HG03039 (cell line): ENCODE measurements around the gene NECAP2.
A peak's percentile ranks its signal among the peaks of the same experiment; 100 is the strongest.
"Not testable (repeated sequence)": the region's sequence is repeated elsewhere in the genome, so short reads cannot be mapped to it uniquely, and the experiment has no call there.

ENCODE experiments used
- ATAC-seq: cut with Tn5 transposase; IDR thresholded peaks from one replicate; pipeline ENCODE4 v1.9.1; 2021; ENCODE audit warnings: mild to moderate bottlenecking, moderate library complexity; ENCODE audit not compliant: unreplicated experiment

The NECAP2 gene

DNA sequence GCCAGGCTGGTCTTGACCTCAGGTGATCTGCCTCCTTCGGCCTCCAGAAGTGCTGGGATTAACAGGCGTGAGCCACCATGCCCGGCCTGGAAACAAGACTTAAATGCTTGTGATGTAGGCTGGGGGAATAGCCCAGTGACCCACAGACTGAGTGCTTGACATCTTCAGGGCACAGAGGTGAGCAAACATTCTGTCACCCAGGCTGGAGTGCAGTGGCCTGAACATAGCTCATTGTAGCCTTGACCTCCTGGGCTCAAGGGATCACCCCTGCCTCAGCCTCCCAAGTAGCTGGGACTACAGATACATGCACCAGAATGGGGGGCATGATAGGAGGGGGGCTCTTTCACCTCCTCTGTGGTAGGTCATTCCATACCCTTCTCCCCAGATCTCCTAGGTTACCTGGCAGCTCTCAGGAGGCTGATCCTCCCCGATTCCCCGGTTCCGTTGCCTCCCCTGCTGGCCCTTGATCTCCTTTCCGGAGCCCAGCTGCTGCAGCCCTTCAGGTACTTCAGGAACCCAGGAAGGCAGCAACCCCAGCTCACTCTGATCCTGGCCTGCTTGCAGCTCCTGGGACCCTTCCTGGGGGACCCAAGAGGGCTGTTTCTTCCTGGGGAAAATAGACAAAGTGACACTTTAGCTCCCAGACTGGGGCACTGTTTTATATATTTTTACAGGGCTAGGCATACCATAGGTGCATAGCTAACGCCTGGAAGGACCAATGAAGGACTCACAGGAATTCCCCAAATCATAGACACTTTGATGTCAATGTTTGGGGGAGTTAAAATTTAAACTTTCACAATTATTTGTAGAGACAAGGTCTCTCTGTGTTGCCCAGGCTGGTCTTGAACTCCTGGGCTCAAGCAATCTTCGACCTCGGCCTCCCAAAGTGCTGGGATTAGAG, 15.1 kb upstream of the NECAP2 start:
- no peak for ATAC-seq

DNA sequence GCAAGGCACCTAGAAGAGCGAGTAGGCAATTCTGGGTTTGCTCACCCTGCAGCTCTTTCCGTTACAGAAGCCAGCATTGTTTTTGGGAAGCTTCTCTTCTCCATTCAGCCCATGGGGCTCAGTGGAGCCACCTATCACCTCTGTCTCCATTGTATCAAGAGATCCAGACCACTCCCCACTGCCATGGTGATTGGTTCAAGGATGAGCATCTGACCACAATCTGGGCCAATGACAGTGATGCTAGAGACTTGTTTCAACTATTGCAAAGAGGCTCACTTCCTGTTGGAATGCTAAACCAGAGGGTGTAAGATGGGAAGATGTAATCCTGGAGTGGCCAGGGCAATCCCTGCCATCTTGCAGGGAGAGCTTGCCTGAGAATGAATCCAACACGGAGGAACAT, 9.9 kb upstream of the NECAP2 start:
- no peak for ATAC-seq

DNA sequence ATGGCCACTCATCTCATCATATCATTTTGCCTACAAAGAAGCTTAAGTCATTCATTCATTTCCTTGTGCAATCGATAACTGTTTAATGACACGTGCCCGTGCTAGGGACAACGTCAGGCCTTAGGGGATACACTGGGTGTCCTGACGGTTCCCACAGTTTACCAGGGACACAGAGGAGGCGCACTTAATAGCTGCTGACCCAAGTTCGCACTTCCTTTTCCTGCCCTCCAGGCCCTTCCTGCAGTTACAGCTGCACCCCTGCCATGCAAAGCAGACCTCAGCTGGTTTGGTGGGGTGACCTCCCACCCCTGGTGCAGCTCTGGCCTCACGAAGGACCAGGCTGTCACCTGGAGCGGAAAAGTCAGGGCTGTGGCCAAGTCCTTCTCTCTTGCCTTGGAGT, 7.5 kb upstream of the NECAP2 start:
- ATAC-seq = no peak

DNA sequence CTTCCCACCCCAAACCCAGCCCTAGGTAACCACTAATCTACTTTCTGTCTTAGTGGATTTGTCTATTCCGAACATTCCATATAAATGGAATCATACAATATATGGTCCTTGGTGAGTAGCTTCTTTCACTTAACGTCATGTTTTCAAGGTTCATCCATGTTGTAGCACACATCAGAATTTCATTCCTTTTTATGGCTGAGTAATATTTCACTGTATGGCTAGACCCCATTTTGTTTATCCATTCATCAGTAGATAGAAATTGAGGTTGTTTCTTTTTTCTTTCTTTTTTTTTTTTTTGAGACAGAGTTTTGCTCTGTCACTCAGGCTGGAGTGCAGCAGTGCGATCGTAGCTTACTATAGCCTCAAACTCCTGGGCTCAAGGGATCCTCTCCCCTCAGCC, 6.5 kb upstream of the NECAP2 start:
- no peak for ATAC-seq

DNA sequence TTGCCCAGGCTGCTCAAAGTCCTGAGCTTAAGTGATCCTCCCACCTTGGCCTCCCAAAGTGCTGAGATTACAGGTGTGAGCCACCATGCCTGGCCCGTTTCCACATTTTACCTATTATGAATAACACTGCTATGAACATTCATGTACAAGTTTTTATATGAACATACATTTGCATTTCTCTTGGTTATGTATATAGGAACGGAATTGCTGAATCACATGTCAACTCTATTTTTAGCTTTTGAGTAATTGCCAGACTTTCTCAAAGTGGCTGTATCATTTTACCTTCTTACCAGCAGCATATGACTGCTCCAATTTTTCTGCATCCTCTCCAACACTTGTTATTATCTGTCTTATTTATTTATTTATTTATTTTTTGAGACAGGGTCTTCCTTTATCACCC, 6.0 kb upstream of the NECAP2 start:
- ATAC-seq = no peak

DNA sequence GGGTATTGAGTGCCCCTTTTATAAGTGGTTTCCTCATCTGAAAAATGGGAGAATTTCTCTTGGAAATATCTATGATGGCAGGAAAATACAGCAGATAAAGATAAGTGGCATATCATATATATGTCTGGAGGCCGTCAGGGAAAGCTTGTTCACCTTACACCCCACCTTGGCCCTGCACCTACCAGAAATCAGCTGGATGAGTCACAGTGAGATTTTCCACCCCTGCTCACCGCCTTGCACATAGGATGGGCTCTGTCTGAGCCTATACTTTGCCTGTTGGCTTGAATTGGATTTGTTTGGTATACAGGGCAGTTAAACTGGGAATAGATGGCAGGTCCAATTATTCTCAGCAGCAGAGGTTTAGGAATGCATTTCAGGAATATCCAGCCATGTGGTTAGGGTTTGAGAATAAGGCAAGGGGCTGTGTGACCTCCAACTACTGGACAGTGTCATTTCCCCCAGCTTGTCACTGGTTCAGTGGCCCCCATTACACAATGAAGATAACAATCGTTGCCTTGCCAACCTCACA, 3.5 kb upstream of the NECAP2 start, which contains the start of gene SPATA21:
Gene SPATA21, minus strand, starts transcription at position 479 of the 529 bp plus-strand sequence. CDS start 6,053 bp downstream, outside the sequence.
- no peak for ATAC-seq

DNA sequence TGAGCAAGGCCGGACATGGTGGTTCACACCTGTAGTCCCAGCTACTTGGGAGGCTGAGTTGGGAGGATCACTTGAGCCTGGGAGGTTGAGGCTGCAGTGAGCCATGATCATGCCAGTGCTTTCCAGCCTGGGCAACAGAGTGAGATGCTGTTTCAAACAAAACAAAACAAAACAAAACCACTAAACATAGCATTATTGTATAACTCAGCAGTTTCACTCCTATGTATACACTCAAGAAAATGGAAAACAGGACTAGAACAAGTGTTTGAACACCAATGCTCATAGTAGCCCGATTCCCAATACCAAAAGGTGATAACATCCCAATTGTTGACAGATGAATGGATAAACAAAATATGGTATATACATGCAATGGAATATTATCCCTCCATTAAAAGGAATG, 2.0 kb upstream of the NECAP2 start:
- ATAC-seq = no peak

DNA sequence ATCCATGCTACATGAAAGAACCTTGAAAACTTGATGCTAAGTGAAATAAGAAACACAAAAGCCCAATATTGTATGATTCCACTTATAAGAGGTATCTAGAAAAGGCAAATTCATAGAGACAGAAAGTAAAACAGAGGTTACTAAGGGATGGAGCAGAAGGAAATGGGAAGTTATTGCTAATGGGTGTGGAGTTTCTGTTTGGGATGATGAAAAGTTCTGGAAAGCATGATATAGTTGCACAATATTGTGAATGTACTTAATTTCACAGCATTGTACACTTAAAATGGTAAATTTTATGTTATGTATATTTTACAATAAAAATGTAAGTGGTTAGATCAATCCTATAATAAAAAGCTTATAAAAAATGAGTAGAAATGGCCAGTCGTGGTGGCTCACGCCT, 1.6 kb upstream of the NECAP2 start:
- ATAC-seq = no peak

DNA sequence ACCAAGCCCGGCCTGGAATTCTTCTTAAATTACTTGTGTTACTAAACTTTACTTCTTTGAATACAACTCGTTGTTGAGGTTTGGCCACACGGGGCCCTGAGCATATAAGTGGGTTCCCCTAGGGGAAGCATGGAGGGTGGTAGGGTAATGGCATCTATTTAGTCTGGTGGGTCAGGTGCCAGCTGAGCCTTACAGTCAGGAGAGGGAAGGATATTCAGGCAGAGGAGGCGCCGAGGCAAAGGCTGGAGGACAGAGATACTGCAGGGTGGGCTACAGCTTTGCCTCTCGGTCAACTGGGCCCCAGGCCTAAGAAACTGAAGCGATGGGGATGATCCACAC, 424 bp upstream of the NECAP2 start:
- ATAC-seq = peak; percentile 8

DNA sequence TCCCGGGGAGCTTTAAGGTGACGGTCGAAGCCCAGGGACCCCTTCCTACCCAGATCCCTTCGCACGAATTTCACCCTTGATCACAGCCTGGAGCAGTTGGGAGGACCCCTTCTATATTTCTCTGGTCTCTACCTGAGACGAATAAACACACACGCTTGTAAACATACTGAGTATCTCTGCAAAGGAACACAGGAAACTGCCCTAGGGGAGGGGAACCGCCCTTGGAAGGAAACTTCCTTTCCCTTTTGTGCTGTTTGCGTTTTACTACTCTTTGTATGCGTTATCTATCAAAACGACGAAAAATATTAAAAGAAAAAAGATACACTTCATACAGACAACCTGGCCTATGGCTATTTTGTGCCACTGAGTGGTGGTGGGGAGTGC, 750 bp downstream of the NECAP2 start:
- ATAC-seq = no peak

DNA sequence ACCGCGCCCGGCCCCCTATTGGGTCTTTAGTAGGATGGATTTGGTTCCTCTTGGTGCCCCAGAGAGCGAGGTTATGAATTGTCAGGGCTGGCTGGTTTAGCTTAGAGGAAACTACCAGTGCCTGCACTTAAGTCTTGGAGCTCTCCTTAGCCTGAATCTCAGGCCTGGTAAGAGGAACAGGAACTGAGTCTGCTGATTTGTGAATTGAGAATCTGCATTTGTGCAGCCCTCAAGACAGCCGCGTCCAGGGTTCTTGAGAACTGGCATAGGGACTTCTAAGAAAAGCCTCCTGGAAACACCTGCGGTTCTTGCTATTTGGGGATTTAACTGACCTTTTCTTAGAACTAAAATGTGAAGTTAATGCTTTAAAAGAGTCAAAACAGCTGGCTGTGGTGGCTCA, 1.7 kb downstream of the NECAP2 start:
- no peak for ATAC-seq

DNA sequence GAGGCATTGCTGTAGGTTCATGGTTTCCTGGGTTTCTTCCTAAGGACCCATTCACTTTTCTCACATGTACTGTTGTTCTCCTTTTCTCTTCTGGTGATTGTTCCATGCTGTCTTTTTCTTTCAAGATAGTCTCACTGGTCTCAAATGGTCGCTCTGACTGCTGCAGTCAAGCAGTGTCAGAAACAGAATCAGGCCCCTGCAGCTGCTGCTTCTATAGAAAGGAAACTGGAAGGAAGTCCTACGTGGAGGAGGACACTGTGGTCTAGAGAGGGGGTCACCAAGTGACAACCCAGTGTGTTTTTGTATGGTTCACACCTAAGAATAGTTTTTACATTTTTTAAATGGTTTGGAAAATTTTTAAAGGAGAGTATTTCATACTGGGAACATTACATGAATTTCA, 2.4 kb downstream of the NECAP2 start:
- no peak for ATAC-seq

DNA sequence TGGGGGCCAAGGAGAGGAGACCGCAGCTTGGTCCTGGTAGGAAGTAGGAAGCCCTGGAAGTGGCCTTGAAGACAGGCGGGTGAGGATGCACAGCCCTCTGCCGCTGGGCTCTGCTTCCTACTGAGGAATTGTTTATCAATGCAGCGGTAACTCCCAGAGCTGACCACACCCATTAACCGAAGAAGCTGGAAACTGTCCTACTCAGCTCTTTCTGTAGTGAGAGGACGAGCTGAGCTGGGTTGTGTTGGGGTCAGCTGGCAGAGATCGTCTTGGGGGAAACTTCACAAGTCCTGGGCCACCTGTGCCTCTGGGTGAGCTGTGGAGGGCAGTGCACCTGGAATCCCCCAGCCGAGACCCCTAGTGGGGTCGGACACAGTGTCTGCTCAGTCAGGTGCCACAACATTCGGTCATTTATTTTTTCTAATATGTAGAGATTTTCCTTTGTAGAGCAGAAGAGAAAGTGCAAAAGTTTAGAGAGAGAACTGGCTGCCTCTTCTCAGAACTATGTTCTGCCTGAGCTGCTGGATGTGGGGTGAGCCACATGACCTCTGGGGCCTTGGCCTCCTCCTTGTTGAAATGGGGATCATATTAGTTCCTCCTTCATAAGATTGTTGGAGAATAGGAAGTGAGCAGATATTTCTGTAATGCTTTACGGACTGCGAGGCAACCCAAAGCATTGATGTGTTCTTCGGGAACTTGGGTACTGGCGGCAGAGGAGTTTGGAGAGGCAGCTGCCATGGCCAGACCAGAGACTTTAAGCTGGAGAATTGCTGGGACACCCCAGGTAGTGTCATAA, 3.6 kb downstream of the NECAP2 start:
- no peak for ATAC-seq

DNA sequence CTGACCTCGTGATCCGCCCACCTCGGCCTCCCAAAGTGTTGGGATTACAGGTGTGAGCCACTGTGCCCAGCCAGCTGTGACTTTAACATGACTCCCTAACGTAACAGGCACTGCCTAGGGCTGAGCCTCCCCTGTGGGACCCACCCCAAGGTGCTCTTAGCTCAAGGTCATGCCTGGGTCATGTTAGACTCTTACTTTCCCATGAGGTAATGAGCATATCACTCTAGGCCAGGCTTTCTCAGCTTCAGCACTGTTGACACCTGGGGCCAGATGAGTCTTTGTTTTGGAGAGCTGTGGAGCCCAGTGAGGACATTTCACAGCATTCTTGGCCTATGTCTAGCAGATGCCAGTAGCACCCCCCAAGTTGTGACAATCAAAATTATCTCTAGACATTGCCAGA, 4.5 kb downstream of the NECAP2 start:
- no peak for ATAC-seq

DNA sequence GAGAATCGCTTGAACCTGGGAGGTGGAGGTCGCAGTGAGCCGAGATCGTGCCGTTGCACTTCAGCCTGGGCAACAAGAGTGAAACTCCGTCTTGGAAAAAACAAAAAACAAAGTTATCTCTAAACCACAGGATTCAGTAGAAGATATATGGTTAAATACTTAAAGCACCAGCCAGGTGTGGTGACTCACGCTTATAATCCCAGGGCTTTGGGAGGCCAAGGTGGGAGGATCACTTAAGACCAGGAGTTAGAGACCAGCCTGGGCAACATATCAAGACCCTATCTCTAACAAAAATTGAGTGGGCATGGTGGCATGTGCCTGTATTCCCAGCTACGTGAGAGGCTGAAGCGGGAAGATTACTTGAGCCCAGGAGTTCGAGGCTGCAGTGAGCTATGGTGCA, 5.6 kb downstream of the NECAP2 start:
- no peak for ATAC-seq

DNA sequence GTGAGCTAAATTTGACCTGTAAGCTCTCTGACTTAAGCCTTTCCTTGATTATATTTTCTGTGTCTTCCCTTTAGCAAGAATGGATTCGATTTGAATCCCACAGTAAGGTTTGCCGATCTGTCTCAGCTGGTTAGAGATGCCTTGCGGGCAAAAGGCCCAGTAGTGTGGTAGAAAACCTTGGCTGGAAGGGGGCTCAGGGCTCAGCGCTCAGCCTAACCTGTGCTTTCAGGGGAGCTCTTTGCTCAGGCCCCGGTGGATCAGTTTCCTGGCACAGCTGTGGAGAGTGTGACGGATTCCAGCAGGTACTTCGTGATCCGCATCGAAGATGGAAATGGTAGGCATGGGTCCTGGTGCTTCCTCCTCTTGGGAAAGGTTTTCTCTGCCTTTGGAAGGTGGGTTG, 7.1 kb downstream of the NECAP2 start:
- ATAC-seq = no peak

DNA sequence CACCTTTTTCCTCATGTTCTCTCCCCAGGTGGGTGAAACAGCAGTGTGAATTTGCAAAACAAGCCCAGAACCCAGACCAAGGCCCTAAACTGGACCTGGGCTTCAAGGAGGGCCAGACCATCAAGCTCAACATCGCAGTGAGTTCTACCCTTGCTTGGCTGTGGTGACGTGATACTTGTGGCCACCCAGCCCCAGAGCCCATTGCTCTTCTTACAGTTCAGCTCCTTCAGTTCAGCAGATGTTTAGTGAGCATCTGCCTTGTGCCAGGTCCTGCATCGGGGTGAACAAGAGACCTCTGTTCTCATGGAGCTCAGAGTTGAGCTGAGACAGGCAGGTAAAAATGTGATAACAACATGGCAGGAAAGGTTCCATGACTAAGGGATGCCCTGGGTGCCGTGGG, 8.5 kb downstream of the NECAP2 start:
- ATAC-seq = no peak

DNA sequence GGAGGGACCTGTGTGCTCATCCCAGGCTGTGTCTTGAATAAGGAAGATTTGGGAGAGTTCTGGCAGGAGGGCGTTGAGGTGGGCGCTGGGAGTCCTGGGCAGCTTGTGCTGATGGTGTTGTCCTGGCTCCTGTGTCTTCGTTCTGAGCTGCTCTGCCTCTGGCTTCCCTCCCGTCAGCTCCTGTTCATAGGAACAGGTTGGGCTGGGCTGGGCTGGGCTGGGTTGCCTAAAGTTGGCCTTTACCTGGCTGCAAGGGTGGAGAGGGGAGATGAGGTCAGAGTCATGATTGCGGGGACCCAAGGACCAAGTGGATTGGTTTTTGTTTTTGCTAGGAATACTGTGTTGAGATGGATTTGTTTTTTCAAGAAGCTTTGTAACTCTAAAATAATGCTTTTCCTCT, 9.1 kb downstream of the NECAP2 start:
- ATAC-seq = no peak

DNA sequence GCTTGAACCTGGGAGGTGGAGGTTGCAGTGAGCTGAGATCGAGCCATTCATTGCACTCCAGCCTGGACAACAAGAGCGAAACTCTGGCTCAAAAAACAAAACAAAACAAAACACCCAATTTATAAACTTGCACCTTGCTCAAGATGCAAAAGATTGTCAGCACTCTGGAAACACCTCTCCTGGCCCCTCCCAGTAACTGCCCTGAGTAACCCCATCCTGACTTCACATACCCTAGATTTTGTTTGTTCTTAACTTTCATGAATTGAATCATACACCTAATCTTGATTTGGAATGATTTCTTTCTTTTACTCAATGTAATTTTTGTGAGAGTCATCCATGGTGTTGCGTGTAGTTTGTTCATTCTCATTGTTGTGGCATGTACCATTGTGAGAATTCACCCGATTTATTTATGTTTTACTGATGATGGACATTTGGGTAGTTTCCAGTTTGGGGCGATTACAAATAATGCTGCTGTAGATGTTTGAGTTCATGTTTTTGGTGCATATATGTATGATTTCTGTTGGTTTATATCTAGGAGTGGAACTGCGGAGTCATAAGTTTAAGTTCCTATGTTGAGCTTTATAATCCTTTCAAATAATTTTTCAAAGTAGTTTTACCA, 10.4 kb downstream of the NECAP2 start:
- ATAC-seq = no peak

DNA sequence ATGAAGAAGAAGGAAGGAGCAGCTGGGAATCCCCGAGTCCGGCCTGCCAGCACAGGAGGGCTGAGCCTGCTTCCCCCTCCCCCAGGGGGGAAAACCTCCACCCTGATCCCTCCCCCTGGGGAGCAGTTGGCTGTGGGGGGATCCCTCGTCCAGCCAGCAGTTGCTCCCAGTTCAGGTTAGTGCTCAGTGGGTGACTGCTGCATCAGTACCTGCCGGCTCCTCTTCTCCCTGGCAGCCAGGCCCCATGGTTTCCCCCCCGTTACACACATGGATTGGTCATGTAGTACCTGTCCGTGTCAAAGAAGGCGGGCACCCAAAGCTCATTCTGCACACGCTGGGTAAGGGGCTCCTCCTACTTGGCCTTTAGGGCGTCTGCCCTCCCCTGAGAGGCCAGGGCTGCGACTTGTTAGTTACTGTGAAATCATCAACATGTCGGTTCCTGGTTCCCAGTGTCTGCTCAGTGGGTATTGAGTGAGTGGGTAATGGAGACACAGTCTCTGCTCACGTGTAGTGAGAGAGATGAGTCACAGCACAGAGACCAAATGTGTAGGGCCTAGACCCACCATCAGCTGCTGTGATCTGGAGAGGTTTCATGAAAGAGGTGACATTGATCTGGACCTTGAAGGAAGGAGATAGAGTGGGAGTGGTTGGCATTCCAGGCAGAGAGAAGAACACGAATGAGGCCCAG, 11.5 kb downstream of the NECAP2 start:
- ATAC-seq = no peak

DNA sequence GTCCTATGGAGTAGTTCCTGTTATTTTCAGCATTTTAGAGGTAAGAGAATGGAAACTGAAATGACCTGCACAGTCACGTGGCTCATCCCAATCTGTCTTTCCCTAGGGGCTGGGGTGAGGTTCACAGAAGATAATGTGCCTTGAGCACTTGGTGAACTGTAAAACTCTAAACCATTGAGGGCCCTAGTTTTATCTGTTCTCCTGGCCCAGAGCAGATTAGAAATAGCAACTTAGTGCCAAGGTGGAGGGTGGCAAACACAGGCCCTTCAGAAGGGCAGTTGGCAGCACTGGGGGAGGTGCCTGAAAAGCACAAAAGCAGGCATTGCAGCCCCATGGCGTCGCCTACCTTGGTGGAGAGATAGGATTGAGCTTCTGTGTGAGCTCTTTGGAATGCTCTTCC, 14.4 kb downstream of the NECAP2 start:
- ATAC-seq = not testable (repeated sequence)
